Measurements from ENCODE around the gene FAM111A. TPM values are rescaled to one million over a fixed set of nuclear protein-coding genes. Genes with fewer than 3 reads are reported as not detected.

Gene FAM111A
- total and polyA plus RNA-seq, 9 of the 15 experiments (the other 6 are each of a cell fraction or from before 2014, with no cell fraction given) = 14.8 to 30.6 (median 20.1) TPM

GRCh38 chr11:59141191-59141590, 1.5 kb upstream of the FAM111A start:
- H3K79me2 ChIP-seq (ENCODE audit: control insufficient read depth, insufficient read depth, low read length) = peaks cover 7% of the 10 kb centered on the region; the same call in 1 of the 3 replicates
- no peak overlapping the region for H3K4me2 ChIP-seq (ENCODE audit: insufficient read depth, low read length)
- H3K4me1 ChIP-seq (replicated peaks in 1 of 2; ENCODE audit: control insufficient read depth in 2 of 2, insufficient read depth in 2 of 2, low read length in 2 of 2) = peaks cover 16 to 22% of the 10 kb centered on the region in 2 experiments
- H3K9me1 ChIP-seq (ENCODE audit: control insufficient read depth, insufficient read depth, low read length) = no peaks in the 10 kb centered on the region
- no peak for ATAC-seq
- no TSS peak for BruUV-seq (replicated peaks)
- no peaks in the 10 kb centered on the region for H3K27me3 ChIP-seq (ENCODE audit: control insufficient read depth in 2 of 2, insufficient read depth in 2 of 2, low read length in 2 of 2)
- ChIA-PET POLR2A (no interaction called here), CTCF (ENCODE audit: low intra/inter-chr PET ratio) (interaction anchor here (0.6 kb wide), 1 partner anchor 1835 kb away, joined by 3 read pairs; no protein-coding TSS in a partner anchor)
- H3K27ac ChIP-seq (ENCODE audit: extremely low read depth, low read depth, low read length) = no peak overlapping the region
- H3K4me3 ChIP-seq = no peak overlapping the region
- H2AFZ ChIP-seq (ENCODE audit: low read depth, low read length) = no peak overlapping the region
- intact Hi-C loops (cut with micrococcal nuclease) = loop anchor here (10.0 kb wide), 2 partner anchors 366 to 566 kb away; partner anchors contain the start of genes LPXN and ZFP91
- no peak overlapping the region for H3K9ac ChIP-seq (ENCODE audit: insufficient read depth in 1 of 2, low read depth in 2 of 2, low read length in 2 of 2)
- 23% methylated on average over 4 of the region's 4 CpGs for WGBS (ENCODE audit: insufficient coverage, low coverage, missing lambda C conversion rate)
- no peak for FAIRE-seq
- in situ Hi-C loops (cut with MboI) = loop anchor here (25.0 kb wide), 1 partner anchor 504 kb away; no protein-coding TSS in a partner anchor
- H3K36me3 ChIP-seq (ENCODE audit: control insufficient read depth, insufficient read depth, low read length) = no peaks in the 10 kb centered on the region
- no peaks in the 10 kb centered on the region for H3K9me3 ChIP-seq (replicated peaks; ENCODE audit: control insufficient read depth, insufficient read depth, low read depth, low read length)
- no peak for DNase-seq (ENCODE audit: extremely low read depth in 1 of 4, low spot score in 3 of 4)
- H4K20me1 ChIP-seq (replicated peaks; ENCODE audit: control insufficient read depth, insufficient read depth, low read length) = no peaks in the 10 kb centered on the region
- TF ChIP-seq ZNF512 (tag; IDR thresholded peaks at IDR 0.05) = no peak
- no peak for TF ChIP-seq NR3C1 (CRISPR knock-in tag; IDR thresholded peaks at IDR 0.05)
- TF ChIP-seq ZNF551 (CRISPR knock-in tag; IDR thresholded peaks at IDR 0.05) = no peak
- no peak for TF ChIP-seq ZC3H8 (IDR thresholded peaks at IDR 0.05)
